Ramos (cell line): ENCODE results near the gene CALML3.

Source experiments
- in situ Hi-C: fragments of 300-500 bp; cut with MboI; formaldehyde crosslinking; loops from one replicate; pipeline ENCODE4 v1.14.3; 2022; ENCODE audit warnings: low sequenced_read_pairs; ENCODE audit not compliant: unreplicated experiment

CALML3 gene

GRCh38 chr10:5564537-5565204 lies 39.9 kb downstream of the CALML3 start:
- in situ Hi-C loops = no loop called here

- in situ Hi-C loops = no loop called here
These were observed 40.4 kb downstream of the CALML3 start for GRCh38 chr10:5565205-5565545.

- in situ Hi-C loops = no loop called here
These were observed 41.2 kb downstream of the CALML3 start for GRCh38 chr10:5565671-5566581.

- in situ Hi-C loops = no loop called here
These were observed 41.9 kb downstream of the CALML3 start for GRCh38 chr10:5566614-5567013.

GRCh38 chr10:5567477-5567876 lies 42.7 kb downstream of the CALML3 start:
- in situ Hi-C loops = no loop called here

- in situ Hi-C loops = no loop called here
These were observed 44.2 kb downstream of the CALML3 start for GRCh38 chr10:5568984-5569383.

- in situ Hi-C loops = no loop called here
These were observed 44.8 kb downstream of the CALML3 start for GRCh38 chr10:5569568-5569967.

GRCh38 chr10:5570007-5570655 lies 45.4 kb downstream of the CALML3 start:
- in situ Hi-C loops = no loop called here

- in situ Hi-C loops = no loop called here
These were observed 46.4 kb downstream of the CALML3 start for GRCh38 chr10:5570979-5571810.

- in situ Hi-C loops = no loop called here
These were observed 47.1 kb downstream of the CALML3 start for GRCh38 chr10:5571826-5572225.

- in situ Hi-C loops = no loop called here
These were observed 48.7 kb downstream of the CALML3 start for GRCh38 chr10:5573319-5573950.

- in situ Hi-C loops = no loop called here
These were observed 49.3 kb downstream of the CALML3 start for GRCh38 chr10:5573968-5574641.

- in situ Hi-C loops = no loop called here
These were observed 49.9 kb downstream of the CALML3 start for GRCh38 chr10:5574642-5575131.

GRCh38 chr10:5575144-5575481 lies 50.4 kb downstream of the CALML3 start:
- in situ Hi-C loops = no loop called here

GRCh38 chr10:5575482-5576153 lies 50.9 kb downstream of the CALML3 start:
- in situ Hi-C loops = no loop called here

- in situ Hi-C loops = no loop called here
These were observed 51.5 kb downstream of the CALML3 start for GRCh38 chr10:5576154-5576748.
